Left lobe of liver (tissue), 2 donors: ENCODE data around the gene LIN7C. TPM values are rescaled to one million over a fixed set of nuclear protein-coding genes. Genes with fewer than 3 reads are reported as not detected.
"Not testable (repeated sequence)": the region's sequence is repeated elsewhere in the genome, so short reads cannot be mapped to it uniquely, and the experiment has no call there.

Experiments used
- ATAC-seq: fragments of 200-7000 bp; cut with Tn5 transposase; one replicate; pipeline ENCODE4 v1.9.1; 2020; ENCODE audit warnings: mild to moderate bottlenecking, moderate library complexity
- DNase-seq: peaks from one replicate; pipeline ENCODE4 v3.0.0-alpha.2; 2020; ENCODE audit warnings: low spot score
- total RNA-seq: library from RNA; stranded (reverse); gene quantifications from one replicate; pipeline ENCODE4 v1.2.1, GENCODE V29; 2021
- donor health status: DM: no; HTN: no; CAD: no; lungs with moderate emphysema.
- donor health status: DM: no; HTN: yes; CAD: no.

The LIN7C gene
- total RNA-seq, 1 donor from 2014 or later, result 22.3 TPM

DNA sequence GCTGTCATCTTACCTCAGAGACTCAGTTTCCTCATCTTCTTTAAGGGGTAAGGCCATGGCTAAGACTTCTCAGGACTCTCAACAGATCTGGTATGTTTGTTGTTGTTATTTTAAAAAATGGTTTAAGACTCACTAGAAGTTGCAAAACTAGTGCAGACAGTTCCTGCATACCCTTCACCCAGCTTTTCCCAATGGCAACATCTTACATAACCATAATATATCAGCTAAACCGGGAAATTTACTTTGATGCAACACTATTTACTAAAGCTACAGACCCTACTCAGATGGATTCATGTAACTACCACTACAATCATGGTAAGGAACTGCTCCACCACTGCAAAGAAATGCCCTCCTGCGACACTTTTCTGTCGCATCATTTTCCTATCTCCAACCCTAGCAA lies 54.4 kb downstream of the LIN7C start:
- ATAC-seq (peak; percentile 18), DNase-seq (no peak)

GRCh38 chr11:27451244-27451965 lies 55.2 kb downstream of the LIN7C start:
- ATAC-seq, result no peak
- DNase-seq, result no peak

- not testable (repeated sequence) for ATAC-seq, DNase-seq
Observed at GRCh38 chr11:27448184-27448540, 58.4 kb downstream of the LIN7C start.

DNA sequence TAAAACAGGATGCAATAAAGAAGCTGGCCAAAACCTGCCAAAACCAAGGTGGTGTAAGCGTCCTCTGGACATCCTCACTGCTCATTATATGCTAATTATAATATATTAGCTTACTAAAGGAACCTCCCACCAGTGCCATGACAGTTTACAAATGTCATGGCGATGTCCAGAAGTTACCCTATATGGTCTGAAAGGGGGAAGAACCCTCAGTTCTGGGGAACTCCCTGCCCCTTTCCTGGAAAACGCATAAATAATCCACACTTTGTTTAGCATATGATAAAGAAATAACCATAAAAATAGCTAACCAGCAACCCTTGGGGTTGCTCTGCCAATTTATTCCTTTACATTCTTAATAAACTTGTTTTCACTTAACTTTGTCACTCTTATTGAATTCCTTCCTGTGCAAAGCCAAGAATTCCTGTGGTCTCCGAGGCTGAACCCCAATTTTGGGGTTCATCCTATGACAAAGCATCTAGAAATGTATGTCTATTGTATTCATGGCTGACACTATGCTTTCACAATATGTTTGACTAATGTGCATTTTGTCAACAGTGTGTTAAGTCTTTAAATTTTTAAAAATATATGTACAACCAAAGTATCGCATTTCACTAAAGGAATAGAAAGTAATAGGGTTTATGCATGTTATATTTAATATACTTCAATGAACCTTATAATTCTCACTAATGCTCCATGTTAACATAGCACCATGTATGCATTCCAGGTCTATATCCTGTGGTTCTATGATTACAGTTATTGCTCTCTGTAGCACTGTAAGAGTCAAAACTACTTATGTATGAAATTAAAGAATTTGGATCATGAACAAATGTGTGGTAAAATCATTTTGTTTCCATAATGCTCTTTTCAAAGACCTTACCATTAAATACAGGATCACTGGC lies 59.0 kb downstream of the LIN7C start:
- no peak for ATAC-seq
- no peak for DNase-seq

GRCh38 chr11:27445625-27446024 lies 60.9 kb downstream of the LIN7C start:
- DNase-seq, result no peak
- ATAC-seq, result no peak

GRCh38 chr11:27444801-27445215 lies 61.8 kb downstream of the LIN7C start:
- DNase-seq (no peak), ATAC-seq (peak; percentile 18)

Other genes with a start within 250 kb of the LIN7C start
- 2.0 TPM for gene CCDC34, start 143.6 kb downstream of the LIN7C start, total RNA-seq
- gene LGR4, start 34.0 kb downstream of the LIN7C start, total RNA-seq, result 50.8 TPM
- 0.05 TPM for gene BDNF, start 193.7 kb upstream of the LIN7C start, total RNA-seq